Measurements from ENCODE around the gene THBD.

THBD gene

DNA sequence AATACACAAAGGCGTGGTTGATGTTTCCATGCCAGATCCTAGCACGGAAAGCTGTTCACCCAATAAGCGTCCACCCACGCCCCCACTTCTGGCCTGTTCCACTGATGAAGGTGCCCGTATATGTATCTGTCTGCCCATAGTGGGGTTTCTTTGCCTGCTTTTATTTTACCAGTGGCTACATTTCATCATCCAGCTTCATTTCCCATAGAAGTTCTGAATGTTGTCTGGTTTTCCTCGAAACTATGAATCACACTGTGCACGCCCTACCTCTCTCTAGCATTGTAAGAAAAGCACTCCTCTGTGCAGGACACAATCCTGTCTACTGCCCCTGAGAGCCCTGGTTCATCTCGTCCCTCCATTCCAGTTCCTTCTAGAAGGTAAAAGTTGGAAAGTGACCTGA, 45.5 kb upstream of the THBD start:
- H3K4me3 ChIP-seq (ENCODE audit: low read depth, low read length): no peak overlapping the region
- no peak for DNase-seq (ENCODE audit: low read depth)
- in situ Hi-C loops (cut with HindIII; ENCODE audit: low sequenced_read_pairs): no loop called here
- TF ChIP-seq, protein P1, sequence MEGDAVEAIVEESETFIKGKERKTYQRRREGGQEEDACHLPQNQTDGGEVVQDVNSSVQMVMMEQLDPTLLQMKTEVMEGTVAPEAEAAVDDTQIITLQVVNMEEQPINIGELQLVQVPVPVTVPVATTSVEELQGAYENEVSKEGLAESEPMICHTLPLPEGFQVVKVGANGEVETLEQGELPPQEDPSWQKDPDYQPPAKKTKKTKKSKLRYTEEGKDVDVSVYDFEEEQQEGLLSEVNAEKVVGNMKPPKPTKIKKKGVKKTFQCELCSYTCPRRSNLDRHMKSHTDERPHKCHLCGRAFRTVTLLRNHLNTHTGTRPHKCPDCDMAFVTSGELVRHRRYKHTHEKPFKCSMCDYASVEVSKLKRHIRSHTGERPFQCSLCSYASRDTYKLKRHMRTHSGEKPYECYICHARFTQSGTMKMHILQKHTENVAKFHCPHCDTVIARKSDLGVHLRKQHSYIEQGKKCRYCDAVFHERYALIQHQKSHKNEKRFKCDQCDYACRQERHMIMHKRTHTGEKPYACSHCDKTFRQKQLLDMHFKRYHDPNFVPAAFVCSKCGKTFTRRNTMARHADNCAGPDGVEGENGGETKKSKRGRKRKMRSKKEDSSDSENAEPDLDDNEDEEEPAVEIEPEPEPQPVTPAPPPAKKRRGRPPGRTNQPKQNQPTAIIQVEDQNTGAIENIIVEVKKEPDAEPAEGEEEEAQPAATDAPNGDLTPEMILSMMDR (IDR thresholded peaks at IDR 0.05; ENCODE audit: low read depth, low read length, missing control alignments): no peak

GRCh38 chr20:23094213-23094896, 44.9 kb upstream of the THBD start:
- no peak overlapping the region for H3K4me3 ChIP-seq (ENCODE audit: low read depth, low read length)
- TF ChIP-seq, protein P1 (IDR thresholded peaks at IDR 0.05; ENCODE audit: low read depth, low read length, missing control alignments): no peak
- in situ Hi-C loops (cut with HindIII; ENCODE audit: low sequenced_read_pairs): no loop called here
- no peak for DNase-seq (ENCODE audit: low read depth)

- in situ Hi-C loops (cut with HindIII; ENCODE audit: low sequenced_read_pairs): no loop called here
- no peak for DNase-seq (ENCODE audit: low read depth)
- TF ChIP-seq, protein P1 (IDR thresholded peaks at IDR 0.05; ENCODE audit: low read depth, low read length, missing control alignments): no peak
- no peak overlapping the region for H3K4me3 ChIP-seq (ENCODE audit: low read depth, low read length)
These were observed 44.1 kb upstream of the THBD start for GRCh38 chr20:23093613-23094012.

GRCh38 chr20:23092861-23093495, 43.5 kb upstream of the THBD start:
- no peak for DNase-seq (ENCODE audit: low read depth)
- in situ Hi-C loops (cut with HindIII; ENCODE audit: low sequenced_read_pairs): no loop called here
- TF ChIP-seq, protein P1 (IDR thresholded peaks at IDR 0.05; ENCODE audit: low read depth, low read length, missing control alignments): no peak
- no peak overlapping the region for H3K4me3 ChIP-seq (ENCODE audit: low read depth, low read length)

DNA sequence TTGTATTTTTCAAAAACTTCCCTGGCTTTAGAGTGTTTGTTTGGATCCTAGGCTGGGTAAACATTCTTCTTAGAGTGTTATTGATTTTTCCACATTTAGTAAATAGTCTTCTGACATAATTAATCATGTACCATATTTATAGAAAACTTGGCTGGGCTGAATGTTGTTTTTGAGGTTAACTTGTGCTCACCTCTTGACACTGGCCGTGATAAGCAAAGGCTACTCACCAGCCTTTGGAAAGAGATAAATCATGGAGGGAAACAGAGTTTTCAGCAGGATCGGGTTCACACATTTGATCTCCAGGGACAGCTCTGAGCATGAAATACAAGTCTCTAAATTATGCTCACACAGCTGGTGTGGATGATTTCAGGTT, 42.9 kb upstream of the THBD start:
- DNase-seq (ENCODE audit: low read depth): no peak
- TF ChIP-seq, protein P1 (IDR thresholded peaks at IDR 0.05; ENCODE audit: low read depth, low read length, missing control alignments): no peak

GRCh38 chr20:23091721-23092383, 42.4 kb upstream of the THBD start:
- TF ChIP-seq, protein P1 (IDR thresholded peaks at IDR 0.05; ENCODE audit: low read depth, low read length, missing control alignments): no peak

More for the DNA sequence above, 42.9 kb upstream of the THBD start:
- H3K4me3 ChIP-seq (ENCODE audit: low read depth, low read length): no peak overlapping the region
- in situ Hi-C loops (cut with HindIII; ENCODE audit: low sequenced_read_pairs): no loop called here

More at GRCh38 chr20:23091721-23092383, 42.4 kb upstream of the THBD start:
- in situ Hi-C loops (cut with HindIII; ENCODE audit: low sequenced_read_pairs): no loop called here
- no peak overlapping the region for H3K4me3 ChIP-seq (ENCODE audit: low read depth, low read length)
- peak; percentile 8 for DNase-seq (ENCODE audit: low read depth)

All from astrocyte of the cerebellum (primary cell).